Esophagus squamous epithelium (tissue), 4 donors: ENCODE measurements around the gene ITPK1.

Experiments
- CTCF ChIP-seq, 6 experiments: fragments of 450-650 bp in 4 of 6; fragments of 200-600 bp in 2 of 6; sonication (generic) in 2 of 6; IDR thresholded peaks; one replicate each; pipeline ENCODE4 v1.5.1; 2016 to 2019; ENCODE audit warnings: antibody characterized with exemption in 6 of 6, mild to moderate bottlenecking in 4 of 6, moderate library complexity in 4 of 6
- POLR2A ChIP-seq, 4 donors: fragments of 450-650 bp; IDR thresholded peaks; one replicate each; pipeline ENCODE4 v1.6.1; 2017; ENCODE audit warnings: antibody characterized with exemption in 4 of 4, mild to moderate bottlenecking in 4 of 4, moderate library complexity in 3 of 4

GRCh38 chr14:93142854-93143652 lies 27.3 kb upstream of the ITPK1 start:
- TF ChIP-seq POLR2A (IDR thresholded peaks at IDR 0.05) = no peak
- TF ChIP-seq CTCF (IDR thresholded peaks at IDR 0.05) = no peak
